Measurements from ENCODE around the gene MMRN2.
A peak's percentile ranks its signal among the peaks of the same experiment; 100 is the strongest.

The MMRN2 gene

DNA sequence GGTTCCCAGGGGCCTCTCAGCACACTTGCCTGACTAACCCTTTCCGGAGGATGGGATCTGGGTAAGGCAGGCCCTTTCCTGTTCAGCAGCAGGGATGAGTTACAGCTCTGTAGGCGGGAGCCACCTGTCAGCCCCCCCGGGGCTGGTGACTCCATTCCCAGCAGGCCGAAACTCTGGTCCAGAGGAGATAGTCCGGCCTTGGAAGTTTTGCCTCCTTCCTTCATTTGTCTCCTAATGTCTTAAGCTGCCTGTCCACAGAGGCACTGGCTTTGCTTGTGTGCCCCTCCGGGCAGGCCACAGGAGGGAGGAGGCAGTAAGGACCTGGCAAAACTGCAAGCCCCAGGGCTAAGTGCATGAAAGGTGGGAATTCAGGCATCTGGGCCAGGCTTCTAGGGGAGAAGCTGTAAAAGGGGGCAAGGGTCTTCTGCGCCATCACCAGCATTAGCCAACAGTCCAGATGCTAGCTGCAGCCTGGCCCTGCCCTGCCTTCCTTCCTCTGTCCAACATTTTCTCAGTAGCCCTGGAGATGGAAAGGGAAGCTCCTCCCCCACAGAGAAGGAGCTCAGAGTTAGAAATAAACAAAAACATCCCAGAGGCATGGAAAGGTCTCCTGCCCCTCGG, 12.1 kb upstream of the MMRN2 start:
- DNase-seq (ENCODE audit: low read depth): peak; percentile 43

GRCh38 chr10:86968994-86969355, 11.6 kb upstream of the MMRN2 start:
- no peak for DNase-seq (ENCODE audit: low read depth)

- peak; percentile 63 for DNase-seq (ENCODE audit: low read depth)
Measured at GRCh38 chr10:86968271-86968993, 11.0 kb upstream of the MMRN2 start, which contains the start of gene ADIRF. Gene ADIRF, plus strand, starts transcription at chr10:86968482. Its CDS starts 63 bp downstream, at chr10:86968545.

DNA sequence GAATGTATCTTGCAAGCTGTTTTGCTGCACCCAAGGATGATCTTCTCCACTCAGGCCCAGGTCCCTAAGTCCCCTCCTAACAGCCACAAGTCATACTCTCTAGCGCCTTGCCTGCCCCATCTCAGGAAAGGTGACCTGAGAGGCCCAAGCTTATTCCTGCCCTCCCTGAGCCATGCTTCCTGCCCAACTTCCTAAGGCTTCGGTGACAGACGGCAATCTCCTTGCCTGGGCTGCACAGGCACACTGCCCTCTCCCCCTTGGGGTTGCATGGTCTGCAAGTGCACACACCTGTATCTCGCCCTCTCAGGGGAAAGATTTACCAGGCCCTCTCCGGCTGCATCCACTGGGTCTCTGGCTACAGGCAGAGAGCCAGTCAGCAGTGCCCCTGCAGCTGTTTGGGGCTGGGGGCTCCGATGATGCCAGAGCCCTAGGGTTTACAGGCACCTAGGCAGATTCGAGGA, 10.1 kb upstream of the MMRN2 start:
- DNase-seq (ENCODE audit: low read depth): no peak

GRCh38 chr10:86965986-86966654, 8.7 kb upstream of the MMRN2 start:
- DNase-seq (ENCODE audit: low read depth): no peak

DNA sequence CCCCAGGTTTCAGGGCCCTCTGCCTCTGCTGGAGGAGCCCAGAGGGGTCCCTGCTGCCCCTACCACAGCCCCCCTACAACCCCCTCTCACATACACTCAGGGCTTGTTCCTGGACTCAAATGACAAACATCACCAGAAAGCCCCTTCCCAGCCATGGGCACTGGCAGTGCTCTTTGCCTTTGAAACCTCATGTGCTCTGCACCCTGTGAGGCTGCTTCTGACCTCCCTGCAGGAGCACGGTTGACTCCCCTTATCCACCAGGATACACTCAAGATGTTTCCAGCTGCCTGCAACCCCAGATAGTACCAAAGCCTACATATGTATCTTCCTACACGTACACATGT, 7.4 kb upstream of the MMRN2 start:
- no peak for DNase-seq (ENCODE audit: low read depth)

DNA sequence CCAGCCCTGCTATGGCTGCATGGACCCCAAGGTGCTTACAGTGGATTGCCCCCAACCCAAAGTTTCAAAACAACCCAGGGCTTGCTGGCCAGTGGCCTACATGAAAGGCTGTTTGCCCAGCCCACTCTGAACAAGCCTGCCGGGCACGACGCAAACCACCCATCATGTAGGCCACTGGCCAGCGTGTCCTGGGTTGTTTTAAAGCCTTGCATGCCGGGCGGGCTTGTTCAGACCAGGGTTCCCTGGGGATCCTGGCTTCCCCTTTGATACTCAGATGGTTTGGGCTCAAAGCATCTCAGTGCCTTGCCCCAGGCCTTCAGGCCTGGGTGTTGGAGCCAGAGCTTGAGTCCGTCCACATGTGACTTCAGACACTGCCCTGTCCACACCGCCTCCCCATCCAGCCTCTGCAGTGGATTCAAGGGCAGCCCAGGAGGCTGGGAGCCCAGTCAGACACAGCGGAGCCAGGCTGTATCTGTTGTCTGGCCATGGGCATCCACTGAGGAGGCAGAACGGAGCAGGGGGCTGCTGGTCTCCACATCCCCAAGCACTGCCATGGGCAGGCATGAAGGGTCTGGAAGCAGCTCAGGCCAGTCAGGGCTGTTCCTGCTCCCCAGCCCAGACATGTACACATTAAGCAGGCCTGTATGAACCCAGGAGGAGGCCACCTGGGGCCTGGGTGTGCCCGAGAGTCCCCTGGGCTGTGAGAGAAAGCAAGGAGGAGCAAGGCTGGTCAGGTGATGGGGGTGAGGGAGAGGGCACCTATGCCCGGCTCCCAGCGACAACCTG, 6.8 kb upstream of the MMRN2 start:
- DNase-seq (ENCODE audit: low read depth): no peak

GRCh38 chr10:86963341-86963919, 6.0 kb upstream of the MMRN2 start:
- DNase-seq (ENCODE audit: low read depth): no peak

DNA sequence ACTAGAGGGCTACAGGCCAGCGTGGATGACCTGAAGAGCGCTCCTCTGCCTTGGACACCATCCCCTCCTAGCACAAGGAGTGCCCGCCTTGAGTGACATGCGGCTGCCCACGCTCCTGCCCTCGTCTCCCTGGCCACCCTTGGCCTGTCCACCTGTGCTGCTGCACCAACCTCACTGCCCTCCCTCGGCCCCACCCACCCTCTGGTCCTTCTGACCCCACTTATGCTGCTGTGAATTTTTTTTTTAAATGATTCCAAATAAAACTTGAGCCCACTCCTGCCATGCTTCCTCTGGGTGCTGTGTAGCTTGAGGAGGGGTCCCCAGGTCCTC, 5.5 kb upstream of the MMRN2 start:
- DNase-seq (ENCODE audit: low read depth): no peak

- DNase-seq (ENCODE audit: low read depth): no peak
Measured at GRCh38 chr10:86962136-86962980, 4.9 kb upstream of the MMRN2 start.

DNA sequence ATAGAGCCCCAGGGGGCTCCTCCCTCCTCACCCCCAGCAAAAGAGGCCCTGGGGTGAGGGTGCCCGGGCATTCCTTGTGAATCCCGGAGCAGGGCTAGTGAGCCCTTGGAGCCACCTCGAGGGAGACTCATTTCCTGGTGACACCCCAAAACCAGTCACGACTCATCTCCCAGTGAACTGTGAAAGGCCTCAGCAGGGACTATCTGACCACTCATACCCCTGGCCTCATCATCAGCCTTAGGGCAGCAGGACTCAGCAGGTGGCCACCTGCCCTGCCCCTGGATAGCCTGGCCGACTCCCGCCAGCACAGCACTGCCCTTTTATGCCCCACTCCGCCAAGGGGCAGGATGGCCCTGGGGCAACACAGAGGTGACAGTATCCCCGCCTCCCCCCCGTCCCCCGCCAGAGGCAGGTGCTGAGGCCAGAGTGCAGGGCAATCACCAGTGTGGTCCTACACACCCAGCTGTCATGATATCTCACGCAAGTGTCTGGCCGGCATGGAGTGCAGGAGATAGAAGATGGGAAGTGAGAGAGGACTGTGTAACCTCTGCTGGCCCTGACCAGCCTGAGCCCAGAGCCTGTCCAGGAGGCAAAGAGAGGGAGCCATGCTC, 4.2 kb upstream of the MMRN2 start:
- DNase-seq (ENCODE audit: low read depth): no peak

- no peak for DNase-seq (ENCODE audit: low read depth)
Measured at GRCh38 chr10:86960863-86961434, 3.5 kb upstream of the MMRN2 start.

GRCh38 chr10:86960003-86960862, 2.8 kb upstream of the MMRN2 start:
- peak; percentile 54 for DNase-seq (ENCODE audit: low read depth)

DNA sequence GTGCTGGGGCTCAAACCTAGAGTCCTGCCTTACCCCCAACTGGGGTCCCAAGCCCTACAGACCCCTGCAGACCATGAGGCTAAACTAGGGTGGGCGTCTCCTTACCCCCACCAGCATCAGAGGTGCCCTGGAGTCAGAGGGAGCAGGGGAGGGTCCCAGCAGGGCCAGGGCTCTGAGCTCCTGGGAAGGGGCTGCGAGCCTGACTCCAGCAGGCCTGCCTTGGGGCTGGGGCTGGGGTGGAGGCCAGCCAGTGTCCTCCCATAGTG, 2.3 kb upstream of the MMRN2 start:
- DNase-seq (ENCODE audit: low read depth): no peak

DNA sequence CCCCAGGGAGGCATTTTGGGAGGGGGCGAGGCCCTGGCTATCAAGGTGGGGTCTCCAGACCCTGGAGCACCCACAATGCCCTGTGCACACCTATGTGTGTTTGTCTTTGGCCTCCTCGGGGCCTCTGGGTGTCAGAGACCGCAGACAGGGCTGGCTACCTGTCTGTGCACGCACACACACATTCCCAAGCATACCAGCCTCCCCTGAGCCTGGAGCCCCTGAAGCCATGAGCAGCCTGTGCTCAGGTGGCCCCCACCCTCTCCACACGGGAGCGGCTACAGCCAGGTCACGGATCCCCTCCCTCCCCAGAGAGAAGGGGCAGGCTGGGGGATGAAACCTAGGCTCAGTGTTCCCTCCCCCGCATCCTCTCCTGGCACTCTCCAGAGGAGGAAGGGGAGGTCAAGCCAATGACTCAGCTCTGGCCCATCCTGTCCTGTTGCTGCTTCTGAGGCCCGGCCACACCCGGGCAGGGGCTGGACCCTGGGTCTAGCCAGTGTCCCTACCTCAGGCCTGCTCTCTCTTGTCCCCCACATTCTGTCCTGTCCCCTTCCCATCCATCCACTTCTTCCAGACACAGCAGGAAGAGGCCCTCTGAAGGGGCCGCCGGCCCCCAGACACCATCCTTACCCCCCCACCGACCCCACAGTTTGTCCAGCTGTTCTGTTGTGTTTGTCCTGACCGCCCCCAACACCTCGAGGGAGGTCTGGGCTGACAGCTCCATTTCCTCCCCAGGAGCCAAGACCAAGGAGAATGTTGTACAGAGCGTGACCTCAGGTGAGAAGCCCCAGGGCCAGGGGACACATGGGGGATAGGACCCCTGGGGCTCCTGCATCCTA, 1.7 kb upstream of the MMRN2 start:
- no peak for DNase-seq (ENCODE audit: low read depth)

DNA sequence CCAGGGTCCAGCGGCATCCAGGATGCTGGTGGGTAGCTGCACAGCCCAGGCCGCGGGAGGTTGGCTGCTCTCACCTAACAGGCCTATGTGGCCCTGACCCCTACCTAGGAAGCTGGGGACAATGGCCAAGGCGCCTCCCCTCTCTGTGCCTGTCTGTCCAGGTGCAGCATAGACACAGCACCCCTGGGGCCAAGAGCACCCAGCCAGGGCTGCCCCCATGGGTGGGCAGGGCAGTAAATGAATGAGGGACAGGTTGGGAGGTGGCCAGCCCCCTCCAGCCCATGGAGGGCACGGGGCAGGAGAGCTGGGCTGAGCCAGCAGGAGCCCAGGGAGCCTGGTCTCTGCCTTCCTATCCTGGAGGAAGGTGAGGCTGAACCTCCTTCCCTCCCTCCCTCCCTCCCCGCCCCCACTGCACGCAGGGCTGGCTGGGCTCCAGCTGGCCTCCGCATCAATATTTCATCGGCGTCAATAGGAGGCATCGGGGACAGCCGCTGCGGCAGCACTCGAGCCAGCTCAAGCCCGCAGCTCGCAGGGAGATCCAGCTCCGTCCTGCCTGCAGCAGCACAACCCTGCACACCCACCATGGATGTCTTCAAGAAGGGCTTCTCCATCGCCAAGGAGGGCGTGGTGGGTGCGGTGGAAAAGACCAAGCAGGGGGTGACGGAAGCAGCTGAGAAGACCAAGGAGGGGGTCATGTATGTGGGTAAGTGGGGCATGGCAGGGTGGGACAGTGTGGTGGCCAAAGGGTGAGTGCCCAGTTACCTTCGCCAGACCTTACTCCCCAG, 893 bp upstream of the MMRN2 start, which contains the start of gene SNCG:
Gene SNCG (plus strand): TSS at position 484 of the 785 bp plus-strand sequence. CDS start 99 bp downstream, at position 583.
- DNase-seq (ENCODE audit: low read depth): no peak

DNA sequence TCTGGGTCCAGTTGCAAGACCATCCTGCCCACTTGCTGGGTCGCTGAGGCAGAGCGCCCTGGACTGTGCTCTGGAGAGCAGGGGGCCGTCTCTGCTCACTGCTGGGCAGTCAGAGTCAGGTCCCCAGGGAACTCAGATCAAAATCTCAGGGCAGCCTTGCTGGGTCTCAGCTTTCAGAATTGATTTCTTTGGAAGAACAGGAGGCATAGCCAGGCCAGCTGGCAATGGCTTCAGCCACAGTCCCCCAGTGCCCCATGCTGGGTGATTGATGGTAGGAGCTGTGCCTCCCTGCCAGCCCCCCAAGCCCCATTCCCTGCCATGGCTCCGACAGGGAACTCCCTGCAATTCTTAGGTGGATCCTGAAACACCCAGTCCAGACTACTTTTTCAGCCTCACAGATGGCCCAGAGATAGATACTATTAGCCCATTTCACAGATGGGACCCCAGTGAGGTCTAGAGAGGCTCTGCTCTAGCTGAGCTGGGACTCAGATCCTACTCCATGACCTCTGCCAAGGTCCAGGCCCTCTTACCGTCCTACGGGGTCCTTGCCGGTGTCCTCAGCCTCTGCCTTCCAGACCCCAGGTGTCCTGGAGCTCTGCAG, 467 bp downstream of the MMRN2 start:
- DNase-seq (ENCODE audit: low read depth): no peak

Measured in fibroblast of gingiva (primary cell).